Left forelimb (tissue), 1 donor: ENCODE results near the gene LRP2BP.
"Not testable (repeated sequence)": the region's sequence is repeated elsewhere in the genome, so short reads cannot be mapped to it uniquely, and the experiment has no call there.

ENCODE experiments used
- DNase-seq: peaks from one replicate; pipeline ENCODE4 v3.0.0-alpha.2; 2018; ENCODE audit warnings: low spot score

The LRP2BP gene

DNA sequence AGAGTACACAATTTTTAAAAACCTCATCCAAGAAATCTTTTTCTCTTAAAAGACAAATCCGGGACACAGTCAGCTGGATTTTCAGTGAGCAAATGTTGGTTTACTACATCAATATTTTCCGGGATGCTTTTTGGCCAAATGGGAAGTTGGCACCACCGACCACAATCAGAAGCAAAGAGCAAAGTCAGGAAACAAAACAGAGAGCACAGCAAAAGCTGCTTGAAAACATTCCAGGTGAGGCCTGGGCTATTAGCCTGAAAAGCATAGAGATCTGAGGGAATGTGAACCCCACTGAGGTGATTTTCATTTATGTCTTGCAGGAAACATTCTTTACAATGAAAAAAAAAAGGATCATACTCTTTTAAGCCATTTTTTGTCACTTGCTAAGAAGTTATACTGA is 33.9 kb downstream of the LRP2BP start:
- DNase-seq = no peak

- DNase-seq = no peak
Observed at GRCh38 chr4:185359767-185360446, 35.8 kb downstream of the LRP2BP start.

DNA sequence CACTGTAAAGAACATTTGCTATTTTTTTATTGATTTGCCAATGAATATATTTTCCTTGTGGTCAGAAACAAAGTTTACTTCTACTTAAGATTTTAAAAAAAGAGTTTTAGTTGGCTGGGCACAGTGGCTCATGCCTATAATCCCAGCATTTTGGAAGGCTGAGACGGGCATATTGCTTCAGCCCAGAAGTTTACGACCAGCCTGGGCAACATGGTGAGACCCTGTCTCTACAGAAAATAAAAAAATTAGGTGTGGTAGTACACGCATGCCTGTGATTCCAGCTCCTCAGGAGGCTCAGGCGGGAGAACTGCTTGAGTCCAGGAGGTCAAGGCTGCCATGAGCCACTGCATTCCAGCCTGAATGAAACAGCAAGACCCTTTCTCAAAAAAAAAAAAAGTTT is 36.8 kb downstream of the LRP2BP start:
- DNase-seq = no peak

- no peak for DNase-seq
Observed at GRCh38 chr4:185358514-185358913, 37.2 kb downstream of the LRP2BP start.

GRCh38 chr4:185357733-185358440 is 37.8 kb downstream of the LRP2BP start:
- no peak for DNase-seq

DNA sequence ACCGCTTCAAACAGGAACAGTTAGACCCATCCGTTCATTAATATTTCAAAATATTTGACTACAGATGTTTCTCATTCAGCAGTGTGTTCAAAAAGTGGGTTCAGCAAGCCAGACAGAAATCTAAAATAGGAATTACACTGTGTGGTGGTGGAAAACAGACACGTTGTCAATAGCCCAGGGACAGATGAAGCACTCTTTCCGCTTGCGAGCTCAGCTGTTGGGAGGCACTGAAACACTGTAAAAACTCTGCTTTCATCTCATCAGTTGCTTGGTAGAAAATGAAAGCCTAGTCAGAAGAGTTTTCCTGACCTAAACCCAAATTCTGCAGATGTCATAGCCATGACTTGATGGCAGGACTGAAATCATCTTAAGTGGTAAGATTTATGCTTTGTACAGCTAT is 38.5 kb downstream of the LRP2BP start:
- no peak for DNase-seq

GRCh38 chr4:185352741-185353140 is 43.0 kb downstream of the LRP2BP start:
- DNase-seq = no peak

- no peak for DNase-seq
Observed at GRCh38 chr4:185352202-185352601, 43.5 kb downstream of the LRP2BP start.

DNA sequence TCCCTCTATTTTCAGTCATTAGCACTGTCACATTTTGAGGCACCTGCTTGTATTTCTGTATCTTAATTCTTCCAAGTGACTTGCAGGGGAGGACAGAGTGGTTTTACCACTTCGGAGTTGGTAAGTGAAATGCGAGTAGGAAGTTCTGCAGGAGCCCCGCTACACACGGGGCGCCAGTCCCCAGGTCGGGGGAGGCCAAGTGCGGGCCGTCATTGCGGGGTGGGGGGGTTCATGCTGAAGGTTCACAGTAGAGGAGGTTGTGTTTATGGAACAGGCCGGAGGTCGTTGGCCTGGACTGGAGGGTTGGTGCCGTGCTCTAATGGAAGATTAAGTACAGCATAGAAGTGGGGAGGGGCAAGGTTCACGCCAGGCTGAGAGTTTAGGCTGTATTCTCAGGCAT is 44.0 kb downstream of the LRP2BP start:
- DNase-seq = no peak

DNA sequence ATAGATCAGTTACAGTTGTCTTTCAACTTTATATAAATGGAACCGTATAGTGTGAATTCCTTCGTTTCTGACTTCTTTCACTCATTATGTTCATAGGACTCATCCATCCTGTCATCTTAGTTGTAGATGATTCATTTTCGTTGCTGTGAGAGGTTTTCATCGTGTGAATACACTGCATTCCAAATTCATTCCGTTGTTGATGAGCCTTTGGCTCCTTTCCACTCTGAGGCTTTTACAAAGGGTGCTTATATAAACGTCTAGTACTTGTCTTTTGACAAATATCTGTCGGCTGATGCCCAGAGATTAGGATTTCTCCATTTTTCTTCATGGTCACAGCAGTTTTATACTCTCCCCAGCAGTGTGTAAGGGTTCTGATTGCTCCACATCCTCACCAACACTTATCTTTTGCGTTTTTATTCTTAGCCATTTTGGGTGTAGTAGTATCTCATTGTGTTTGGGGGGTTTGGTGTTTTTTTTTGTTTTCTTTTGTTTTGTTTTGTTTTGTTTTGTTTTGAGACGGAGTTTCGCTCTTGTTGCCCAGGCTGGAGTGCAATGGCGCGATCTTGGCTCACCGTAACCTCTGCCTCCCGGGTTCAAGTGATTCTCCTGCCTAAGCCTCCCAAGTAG is 48.6 kb downstream of the LRP2BP start:
- DNase-seq = no peak

GRCh38 chr4:185344743-185345538 is 50.8 kb downstream of the LRP2BP start:
- no peak for DNase-seq

- DNase-seq = no peak
Observed at GRCh38 chr4:185343726-185344581, 51.8 kb downstream of the LRP2BP start.

- DNase-seq = no peak
Observed at GRCh38 chr4:185341841-185342240, 53.9 kb downstream of the LRP2BP start.

DNA sequence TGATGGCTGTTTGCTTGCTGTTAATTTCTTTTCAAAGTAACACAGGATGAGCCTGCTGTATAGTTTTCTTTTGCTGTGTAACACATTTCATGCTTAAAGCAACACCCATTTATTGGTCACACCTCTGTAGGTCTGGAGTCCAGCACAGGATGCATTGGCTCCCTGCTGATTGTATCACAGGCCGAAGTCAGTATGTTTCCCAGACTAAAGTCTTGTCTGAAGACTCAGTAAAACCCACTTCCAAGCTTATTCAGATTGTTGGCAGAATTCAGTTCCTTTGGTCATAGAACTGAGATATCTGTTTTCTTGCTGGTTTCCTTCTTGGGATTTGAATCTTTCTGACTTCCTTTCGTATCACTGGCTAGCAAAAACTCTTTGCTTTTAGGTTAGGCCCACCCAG is 54.3 kb downstream of the LRP2BP start:
- DNase-seq = no peak

DNA sequence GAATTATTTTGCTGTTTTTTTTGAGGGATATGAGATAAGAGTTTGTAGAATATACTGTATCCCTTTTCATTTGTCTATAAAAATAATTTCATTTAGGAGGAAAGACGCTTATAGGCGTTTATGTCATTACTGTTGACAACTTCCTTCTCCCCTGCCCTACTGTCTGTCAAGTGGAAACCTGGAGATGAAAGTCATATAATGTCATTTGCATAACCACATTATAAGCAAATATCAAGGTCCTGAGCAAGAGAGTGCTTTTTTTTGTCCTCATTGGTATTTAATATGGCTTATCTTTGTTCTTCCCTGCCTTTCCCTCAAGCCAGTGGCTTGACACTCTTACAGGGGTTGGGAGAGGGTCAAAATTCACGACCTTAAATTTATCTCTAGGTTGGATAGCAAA is 55.8 kb downstream of the LRP2BP start:
- no peak for DNase-seq

GRCh38 chr4:185335579-185335978 is 60.1 kb downstream of the LRP2BP start:
- DNase-seq = no peak

- no peak for DNase-seq
Observed at GRCh38 chr4:185334326-185334725, 61.4 kb downstream of the LRP2BP start.

GRCh38 chr4:185332575-185333464 is 62.9 kb downstream of the LRP2BP start:
- no peak for DNase-seq

GRCh38 chr4:185329879-185330510 is 65.7 kb downstream of the LRP2BP start:
- not testable (repeated sequence) for DNase-seq

- no peak for DNase-seq
Observed at GRCh38 chr4:185328586-185328985, 67.1 kb downstream of the LRP2BP start.
